ENCODE measurements around the gene STRAP.

Gene STRAP

DNA sequence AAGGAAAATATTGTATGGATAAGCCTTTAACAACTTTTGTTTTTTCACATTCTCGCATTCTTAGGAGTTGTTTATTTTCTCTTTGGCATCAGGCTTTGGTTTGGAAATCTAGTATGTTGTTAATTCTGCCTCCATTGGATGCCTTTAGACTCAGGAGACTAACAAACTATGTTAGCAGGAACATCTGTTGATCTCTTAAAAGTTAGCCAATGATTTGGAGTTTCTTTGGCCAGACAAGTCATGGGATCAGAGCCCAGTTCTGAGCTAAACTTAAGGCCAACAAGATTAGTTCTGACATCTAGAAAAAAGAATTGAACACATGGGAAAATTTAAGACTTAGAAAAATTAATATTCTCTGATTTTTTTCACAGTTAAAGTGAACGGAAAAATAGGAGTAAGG lies 35.3 kb upstream of the STRAP start:
- DNase-seq (ENCODE audit: extremely low read depth, low read depth), result no peak
- H3K4me3 ChIP-seq (replicated peaks; ENCODE audit: low read depth, low read length), result no peak overlapping the region
- TF ChIP-seq, protein P1, sequence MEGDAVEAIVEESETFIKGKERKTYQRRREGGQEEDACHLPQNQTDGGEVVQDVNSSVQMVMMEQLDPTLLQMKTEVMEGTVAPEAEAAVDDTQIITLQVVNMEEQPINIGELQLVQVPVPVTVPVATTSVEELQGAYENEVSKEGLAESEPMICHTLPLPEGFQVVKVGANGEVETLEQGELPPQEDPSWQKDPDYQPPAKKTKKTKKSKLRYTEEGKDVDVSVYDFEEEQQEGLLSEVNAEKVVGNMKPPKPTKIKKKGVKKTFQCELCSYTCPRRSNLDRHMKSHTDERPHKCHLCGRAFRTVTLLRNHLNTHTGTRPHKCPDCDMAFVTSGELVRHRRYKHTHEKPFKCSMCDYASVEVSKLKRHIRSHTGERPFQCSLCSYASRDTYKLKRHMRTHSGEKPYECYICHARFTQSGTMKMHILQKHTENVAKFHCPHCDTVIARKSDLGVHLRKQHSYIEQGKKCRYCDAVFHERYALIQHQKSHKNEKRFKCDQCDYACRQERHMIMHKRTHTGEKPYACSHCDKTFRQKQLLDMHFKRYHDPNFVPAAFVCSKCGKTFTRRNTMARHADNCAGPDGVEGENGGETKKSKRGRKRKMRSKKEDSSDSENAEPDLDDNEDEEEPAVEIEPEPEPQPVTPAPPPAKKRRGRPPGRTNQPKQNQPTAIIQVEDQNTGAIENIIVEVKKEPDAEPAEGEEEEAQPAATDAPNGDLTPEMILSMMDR (IDR thresholded peaks at IDR 0.05; ENCODE audit: low read depth, low read length, missing control alignments), result no peak

DNA sequence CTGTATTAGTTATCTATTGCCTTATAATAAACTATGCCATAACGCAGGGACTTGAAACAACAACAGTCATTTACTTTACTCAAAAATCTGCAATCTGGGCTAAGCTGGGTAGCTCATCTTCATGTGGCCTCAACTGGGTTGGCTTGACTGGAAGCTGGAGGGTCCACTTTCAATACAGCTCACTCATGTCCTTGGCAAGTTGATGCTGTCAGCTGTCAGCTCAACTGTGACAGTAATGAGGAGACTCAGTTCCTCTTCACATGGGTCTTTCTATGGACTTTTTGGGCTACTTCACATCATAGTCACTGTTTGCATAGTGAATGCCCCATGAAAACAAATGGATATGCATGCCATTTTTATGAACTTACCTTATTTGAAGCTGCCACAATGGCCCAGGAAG lies 33.6 kb upstream of the STRAP start:
- no peak overlapping the region for H3K4me3 ChIP-seq (replicated peaks; ENCODE audit: low read depth, low read length)
- DNase-seq (ENCODE audit: extremely low read depth, low read depth), result no peak
- TF ChIP-seq, protein P1 (IDR thresholded peaks at IDR 0.05; ENCODE audit: low read depth, low read length, missing control alignments), result no peak

DNA sequence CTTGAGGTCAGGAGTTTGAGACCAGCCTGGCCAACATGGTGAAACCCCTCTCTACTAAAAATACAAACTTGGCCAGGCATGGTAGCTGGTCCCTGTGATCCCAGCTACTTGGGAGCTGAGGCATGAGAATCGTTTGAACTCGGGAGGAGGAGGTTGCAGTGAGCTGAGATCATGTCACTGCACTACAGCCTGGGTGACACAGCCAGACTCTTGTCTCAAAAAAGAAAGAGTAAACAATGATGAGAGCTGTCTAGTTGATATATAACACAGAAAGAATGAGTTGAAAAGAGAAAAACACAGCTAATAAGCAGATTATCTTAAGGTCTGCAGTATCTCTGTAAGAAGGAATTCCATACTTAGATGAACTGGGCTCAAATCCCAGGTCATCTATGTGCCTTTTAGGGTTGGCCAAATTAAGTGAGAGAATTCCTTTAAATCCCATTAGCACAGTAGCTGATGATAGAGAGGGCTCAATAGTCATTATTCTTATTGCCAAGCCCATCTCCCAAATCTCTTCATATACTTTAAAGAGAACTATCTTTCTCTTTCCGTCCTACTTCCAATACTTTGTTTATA lies 31.1 kb upstream of the STRAP start:
- H3K4me3 ChIP-seq (replicated peaks; ENCODE audit: low read depth, low read length), result no peak overlapping the region
- no peak for DNase-seq (ENCODE audit: extremely low read depth, low read depth)
- TF ChIP-seq, protein P1 (IDR thresholded peaks at IDR 0.05; ENCODE audit: low read depth, low read length, missing control alignments), result no peak

DNA sequence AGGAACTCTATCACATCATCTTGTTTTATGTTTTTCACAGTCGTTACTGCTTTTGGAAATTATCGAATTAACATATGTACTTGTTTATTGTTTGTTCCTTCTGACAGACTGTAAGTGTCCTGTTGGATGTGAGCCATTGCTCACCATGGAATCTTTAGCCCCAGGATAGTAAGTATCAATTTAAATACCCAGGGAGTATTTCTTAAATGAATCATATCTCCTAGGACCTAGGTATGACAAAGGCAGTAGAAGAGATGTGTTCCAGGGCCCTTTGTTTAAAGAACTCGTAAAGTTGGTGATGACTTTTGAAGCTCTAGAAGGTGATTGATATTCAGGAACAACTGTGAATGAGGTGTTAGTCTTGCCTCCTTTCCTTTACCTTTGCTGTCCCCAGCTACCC lies 30.3 kb upstream of the STRAP start:
- TF ChIP-seq, protein P1 (IDR thresholded peaks at IDR 0.05; ENCODE audit: low read depth, low read length, missing control alignments), result no peak
- no peak overlapping the region for H3K4me3 ChIP-seq (replicated peaks; ENCODE audit: low read depth, low read length)
- no peak for DNase-seq (ENCODE audit: extremely low read depth, low read depth)

DNA sequence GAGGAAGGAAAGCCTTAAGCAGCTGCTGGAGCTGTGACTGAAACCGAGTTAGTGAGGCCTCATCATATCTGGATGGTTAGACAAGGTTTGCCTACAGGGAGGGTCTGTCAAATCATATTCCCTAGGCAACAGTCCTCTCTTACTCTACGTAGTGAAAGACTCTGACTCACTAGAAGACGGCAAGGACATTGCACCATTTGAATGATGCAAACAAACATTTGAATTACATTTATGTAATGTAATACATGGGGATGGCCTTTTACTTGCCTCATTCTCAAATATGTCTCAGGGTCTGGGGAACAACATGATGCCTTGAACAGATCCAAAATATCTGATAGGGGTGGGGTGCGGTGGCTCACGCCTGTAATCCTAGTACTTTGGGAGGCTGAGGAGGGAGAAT lies 29.8 kb upstream of the STRAP start:
- TF ChIP-seq, protein P1 (IDR thresholded peaks at IDR 0.05; ENCODE audit: low read depth, low read length, missing control alignments), result no peak
- H3K4me3 ChIP-seq (replicated peaks; ENCODE audit: low read depth, low read length), result no peak overlapping the region
- DNase-seq (ENCODE audit: extremely low read depth, low read depth), result no peak

DNA sequence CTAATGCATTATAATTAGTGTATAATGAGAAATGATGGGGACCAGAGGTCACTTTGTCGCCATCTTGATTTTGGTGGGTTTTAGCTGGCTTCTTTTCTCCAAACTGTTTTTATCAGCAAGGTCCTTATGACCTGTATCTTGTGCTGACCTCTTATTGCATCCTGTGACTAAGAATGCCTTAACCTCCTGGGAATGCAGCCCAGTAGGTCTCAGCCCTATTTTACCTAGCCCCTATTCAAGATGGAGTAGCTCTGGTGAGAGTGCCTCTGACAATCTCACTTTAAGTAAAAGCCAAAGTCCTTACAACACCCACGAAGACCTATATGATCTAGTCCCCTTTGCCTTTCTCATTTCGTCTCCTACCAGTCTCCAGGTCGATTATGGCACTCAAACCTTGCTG lies 28.3 kb upstream of the STRAP start:
- H3K4me3 ChIP-seq (replicated peaks; ENCODE audit: low read depth, low read length), result no peak overlapping the region
- TF ChIP-seq, protein P1 (IDR thresholded peaks at IDR 0.05; ENCODE audit: low read depth, low read length, missing control alignments), result no peak
- DNase-seq (ENCODE audit: extremely low read depth, low read depth), result no peak

DNA sequence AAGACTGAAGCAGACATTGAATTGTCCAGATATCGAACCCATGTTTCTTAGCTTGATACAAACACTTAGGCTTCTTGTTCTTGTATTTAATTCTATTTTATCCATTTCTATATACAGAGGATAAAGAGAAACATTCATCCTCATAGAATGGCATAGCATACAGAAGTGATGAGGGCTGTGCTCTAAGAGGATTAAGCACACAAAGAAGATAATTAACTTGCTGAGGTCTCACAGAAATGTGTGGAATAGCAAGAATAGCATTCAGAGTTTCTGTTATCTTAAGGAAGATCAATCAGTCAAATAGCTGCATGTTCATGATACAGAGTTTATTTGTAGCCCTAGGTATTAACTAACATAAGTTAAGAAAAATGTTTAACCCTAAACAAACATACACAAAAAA lies 27.3 kb upstream of the STRAP start:
- TF ChIP-seq, protein P1 (IDR thresholded peaks at IDR 0.05; ENCODE audit: low read depth, low read length, missing control alignments), result no peak
- H3K4me3 ChIP-seq (replicated peaks; ENCODE audit: low read depth, low read length), result no peak overlapping the region
- DNase-seq (ENCODE audit: extremely low read depth, low read depth), result no peak
